HG03565 (cell line): ENCODE measurements around the gene C1orf210.

Experiments used
- ATAC-seq: cut with Tn5 transposase; IDR thresholded peaks from one replicate; pipeline ENCODE4 v1.9.1; 2021; ENCODE audit warnings: mild to moderate bottlenecking, moderate library complexity; ENCODE audit not compliant: unreplicated experiment

The C1orf210 gene

DNA sequence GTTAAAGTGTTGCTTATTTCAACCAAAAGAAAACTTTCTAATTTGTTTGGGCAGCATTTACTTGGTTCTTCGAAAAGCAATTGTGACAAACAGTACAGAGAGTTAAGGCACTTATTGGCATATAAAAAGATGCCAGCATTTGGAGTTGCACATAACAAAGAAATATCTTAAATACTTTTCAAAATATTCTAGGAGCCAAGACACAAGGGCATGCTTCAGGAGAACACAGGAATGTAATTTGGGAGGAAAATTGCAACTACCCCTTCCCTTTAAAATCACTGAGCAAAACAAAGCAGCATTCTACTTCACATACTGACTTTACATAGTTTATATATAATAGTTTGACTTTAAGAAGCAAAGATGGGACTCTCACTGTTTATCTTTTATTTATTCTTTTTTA is 10.8 kb upstream of the C1orf210 start:
- ATAC-seq: no peak

- no peak for ATAC-seq
Measured at GRCh38 chr1:43294761-43295160, 9.4 kb upstream of the C1orf210 start.

- ATAC-seq: no peak
Measured at GRCh38 chr1:43293896-43294760, 8.7 kb upstream of the C1orf210 start.

GRCh38 chr1:43293176-43293575 is 7.8 kb upstream of the C1orf210 start:
- no peak for ATAC-seq

DNA sequence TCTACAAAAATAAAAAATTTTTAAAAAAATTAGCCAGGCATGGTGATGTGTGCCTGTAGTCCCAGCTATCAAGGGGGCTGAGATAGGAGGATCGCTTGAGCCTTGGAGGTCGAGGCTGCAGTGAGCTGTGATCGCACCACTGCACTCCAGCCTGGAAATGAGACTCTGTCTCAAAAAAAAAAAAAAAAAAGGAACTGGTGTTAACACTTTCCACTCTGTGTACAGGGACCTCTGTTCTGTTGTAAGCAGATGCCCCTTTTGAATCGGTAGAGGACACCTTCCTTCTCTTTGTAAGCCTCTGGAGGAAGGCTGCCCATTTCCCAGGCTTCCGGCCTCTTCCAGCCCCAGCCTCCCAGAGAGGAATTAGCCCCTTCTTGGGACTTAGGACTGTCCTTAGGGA is 7.3 kb upstream of the C1orf210 start:
- no peak for ATAC-seq

GRCh38 chr1:43292216-43292615 is 6.8 kb upstream of the C1orf210 start:
- ATAC-seq: no peak

- no peak for ATAC-seq
Measured at GRCh38 chr1:43288785-43289706, 3.7 kb upstream of the C1orf210 start.

DNA sequence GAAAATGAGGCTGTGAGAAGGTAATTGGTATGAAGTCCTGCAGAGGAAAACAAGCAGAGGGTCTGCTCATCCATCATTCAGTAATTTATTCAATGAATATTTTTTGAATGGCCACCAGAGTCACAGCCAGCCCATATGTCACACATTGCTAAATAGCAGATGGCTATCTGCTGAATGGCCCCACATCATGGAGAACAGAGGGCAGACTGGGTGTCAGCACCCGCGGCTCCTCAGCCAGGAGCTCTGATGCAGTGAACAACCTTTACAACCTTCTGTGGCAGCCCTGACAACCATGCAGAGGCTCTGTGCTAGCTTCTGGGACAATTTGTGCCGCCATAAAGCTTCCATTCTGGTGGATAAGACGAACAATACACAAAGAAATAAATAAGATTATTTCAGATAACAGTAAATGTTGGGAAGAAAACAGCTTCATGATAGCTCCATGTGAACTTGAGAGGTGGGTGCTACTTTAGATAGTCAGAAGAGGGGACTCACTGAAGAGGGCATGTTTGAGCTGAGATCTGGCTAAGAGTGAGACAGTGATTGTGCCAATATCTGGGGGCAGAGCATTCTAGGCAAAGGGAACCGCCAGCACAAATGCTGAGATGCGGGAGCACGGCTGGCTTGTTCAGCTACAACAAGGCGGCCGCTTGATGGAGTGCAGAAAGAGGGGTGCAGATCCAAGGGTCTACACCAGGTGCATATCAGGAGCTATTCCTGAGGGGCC is 2.8 kb upstream of the C1orf210 start:
- ATAC-seq: no peak

GRCh38 chr1:43286533-43286932 is 1.2 kb upstream of the C1orf210 start:
- no peak for ATAC-seq

- no peak for ATAC-seq
Measured at GRCh38 chr1:43286115-43286514, 734 bp upstream of the C1orf210 start.

DNA sequence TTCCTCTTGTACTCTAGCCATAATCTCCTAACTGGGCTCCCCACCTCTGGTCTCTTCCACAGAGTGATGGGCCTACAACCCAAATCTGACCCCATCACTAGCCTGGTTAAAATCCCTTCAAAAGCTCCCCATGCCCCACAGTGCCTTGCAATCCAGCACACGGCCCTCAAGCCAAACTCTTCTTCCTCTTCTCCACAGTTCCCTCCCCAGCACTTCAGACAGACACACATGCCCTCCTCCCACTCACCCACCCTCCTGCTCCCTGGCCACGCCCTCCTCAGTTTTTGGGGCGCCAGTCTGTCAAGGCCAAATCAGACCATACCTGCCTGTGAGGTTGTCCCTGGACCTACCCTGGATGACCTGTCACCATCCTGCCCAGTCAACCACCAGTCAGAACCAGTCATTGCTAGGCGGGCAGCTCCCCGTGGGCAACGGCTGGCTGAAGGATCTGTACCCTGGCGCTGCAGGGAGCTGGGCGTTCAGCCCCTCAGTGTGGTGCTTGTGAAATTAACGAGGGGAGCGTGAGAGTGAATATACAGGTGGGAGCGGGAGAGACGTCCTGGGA is 753 bp downstream of the C1orf210 start:
- ATAC-seq: no peak

DNA sequence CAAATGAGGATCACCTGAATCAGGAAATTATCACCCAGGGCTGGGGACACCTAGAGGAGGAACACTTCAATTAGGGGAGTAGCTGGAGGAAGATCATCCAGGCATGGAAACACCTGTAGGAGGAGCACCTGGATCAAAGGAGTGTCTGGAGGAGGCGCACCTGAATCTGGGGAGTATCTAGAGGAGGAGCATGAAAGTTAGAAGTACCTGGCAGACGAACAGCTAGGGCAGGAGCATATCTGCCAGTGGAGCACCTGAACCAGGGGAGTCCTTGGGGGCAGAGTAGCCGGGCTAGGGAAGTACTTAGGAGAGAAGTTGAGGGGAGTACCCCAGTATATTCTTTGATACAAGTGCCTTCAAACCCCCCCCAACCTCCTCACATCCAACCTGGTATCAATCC is 1.3 kb downstream of the C1orf210 start:
- ATAC-seq: no peak

DNA sequence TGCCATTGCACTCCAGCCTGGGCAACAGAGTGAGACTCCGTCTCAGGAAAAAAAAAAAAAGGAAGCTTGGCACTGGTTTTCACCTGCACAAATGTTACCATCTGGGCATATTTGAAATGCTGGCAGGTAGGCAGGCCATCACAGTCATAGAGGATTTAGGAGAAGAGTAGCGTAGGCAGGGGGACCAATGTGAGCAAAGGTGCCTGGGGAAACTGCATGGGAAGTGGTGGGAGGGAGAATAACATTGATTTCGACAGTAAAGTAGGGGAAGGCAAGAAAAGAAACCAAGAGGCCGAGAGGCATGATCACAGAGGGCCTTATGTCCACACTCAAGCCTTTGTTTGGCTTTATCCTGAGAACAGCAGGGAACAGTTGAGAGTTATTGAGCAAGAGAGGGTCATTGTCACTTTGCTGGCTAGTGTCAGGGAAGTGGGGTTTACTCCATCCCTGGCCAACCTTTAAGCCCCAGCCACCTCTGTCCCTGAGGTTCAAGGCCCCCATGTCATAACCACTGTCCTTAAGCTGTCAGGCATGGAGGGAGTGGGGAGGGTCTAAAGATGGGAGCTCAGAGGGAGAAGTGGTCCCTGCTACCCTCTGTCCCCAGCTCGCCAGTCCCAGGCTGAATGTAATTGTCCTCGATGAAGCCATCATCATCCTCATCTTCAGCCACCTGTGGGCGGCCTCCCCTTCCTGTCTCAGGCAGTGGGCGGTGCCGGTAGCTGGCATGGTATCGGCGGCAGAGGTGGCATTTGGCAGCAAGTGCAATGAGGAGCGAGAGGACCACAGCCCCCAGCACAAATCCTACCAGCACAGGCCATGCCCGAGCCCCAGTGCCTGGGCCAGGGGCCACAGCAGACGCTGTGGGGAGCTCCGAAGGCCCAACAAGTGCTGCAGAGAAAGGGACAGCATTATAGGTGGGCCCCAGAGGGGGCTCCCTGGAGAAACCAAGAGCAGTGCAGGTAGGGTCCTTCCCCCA is 2.9 kb downstream of the C1orf210 start:
- no peak for ATAC-seq

DNA sequence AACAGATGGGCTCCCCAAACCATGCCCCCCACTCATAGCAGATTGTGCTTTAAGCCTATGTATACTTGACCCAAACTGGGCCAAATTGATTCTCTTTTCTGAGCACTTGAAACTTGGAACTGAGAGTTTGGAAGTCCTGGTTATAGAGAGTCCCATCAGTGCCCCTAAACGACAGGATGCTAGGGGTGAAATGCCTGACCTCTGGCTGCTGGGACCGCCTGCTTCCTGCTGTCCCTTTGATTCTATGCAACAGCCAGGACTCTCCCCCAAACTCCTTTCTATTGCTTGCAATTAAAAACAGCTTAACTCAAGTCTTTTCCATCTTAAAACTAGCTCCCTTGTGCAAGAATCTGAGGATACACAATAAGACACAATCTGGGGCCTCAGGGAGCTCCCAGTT is 4.7 kb downstream of the C1orf210 start:
- no peak for ATAC-seq

DNA sequence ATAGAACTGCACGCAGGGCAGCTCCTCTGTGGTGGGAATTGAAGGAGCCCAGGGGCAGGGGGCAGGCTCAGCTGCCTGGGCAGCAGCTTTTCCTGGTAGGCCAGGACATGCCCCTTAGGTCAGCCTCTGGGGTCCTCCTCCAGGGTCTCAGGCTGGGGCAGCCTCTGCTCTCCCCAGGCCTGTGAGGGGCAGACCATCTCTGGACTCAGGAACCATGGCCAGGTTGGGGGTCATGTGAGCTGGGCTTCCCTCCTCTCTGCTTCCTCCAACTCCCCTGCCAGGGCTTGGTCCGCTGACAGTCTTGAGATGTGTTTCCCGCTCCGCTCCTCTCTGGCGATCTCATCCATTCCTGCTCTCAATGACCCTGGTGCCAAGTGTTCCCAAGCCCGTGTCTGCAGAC is 5.7 kb downstream of the C1orf210 start:
- no peak for ATAC-seq

DNA sequence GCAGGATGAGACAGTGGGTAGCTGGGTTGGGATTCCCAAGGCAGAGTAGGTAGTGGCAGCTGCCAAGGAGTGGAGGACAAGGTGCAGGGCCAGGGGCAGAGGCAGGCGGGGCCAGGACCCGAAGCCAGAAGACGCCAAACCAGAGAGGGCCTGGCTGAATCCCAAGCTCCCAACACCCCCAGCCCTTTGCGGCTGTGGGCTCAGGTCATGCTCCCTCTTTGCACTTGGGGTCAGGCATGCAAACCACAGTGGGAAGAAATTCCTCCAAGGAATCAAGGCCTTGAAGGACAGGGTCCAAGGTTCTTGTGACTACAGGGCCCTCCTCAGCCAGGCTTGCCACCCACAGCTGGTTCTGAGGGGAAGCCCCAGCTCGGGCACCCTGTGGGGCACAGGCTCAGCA is 6.2 kb downstream of the C1orf210 start:
- ATAC-seq: no peak

DNA sequence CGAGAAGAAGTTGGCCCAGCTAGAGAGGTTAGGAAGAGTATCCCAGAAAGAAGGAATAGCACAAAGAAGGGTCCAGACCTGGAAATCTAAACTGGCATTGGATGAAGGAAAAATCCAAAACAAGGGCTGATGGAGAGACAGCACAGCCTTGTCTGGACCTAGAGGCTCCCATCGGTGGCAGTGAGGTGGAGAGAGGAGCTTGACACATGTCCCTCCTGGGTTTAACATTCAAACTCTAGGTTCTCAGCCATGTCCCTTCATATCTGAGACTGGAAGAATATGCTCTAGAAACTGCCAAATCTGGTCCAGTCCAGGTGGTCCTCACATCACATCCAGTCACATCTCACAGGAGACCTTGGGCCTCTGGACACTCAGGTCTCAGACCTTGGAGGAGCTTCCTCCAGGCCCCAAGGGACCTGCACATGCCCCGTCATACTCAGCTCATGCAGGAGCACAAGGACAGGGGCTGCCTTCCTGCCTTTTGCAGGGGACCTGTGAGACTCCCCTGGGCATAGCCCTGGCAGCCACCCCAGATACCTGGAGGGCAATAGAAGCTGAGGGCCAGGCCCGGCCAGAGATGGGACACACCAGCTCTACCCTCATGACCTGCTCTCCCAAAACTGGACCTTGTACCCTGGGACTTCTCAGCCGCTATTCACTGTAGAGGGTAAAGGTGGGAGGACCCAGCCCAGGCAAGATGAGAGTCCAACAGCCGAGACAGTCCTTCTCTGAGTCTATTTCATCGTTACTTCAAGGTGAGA is 8.1 kb downstream of the C1orf210 start:
- ATAC-seq: no peak

- no peak for ATAC-seq
Measured at GRCh38 chr1:43276673-43277072, 8.7 kb downstream of the C1orf210 start.
